Liver (tissue), 9 donors: ENCODE data around the gene CCR7. TPM values are rescaled to one million over a fixed set of nuclear protein-coding genes. Genes with fewer than 3 reads are reported as not detected.
A peak's percentile ranks its signal among the peaks of the same experiment; 100 is the strongest.

Experiments used
- DNase-seq: peaks from one replicate; pipeline ENCODE4 v3.0.0-alpha.2; 2017; ENCODE audit warnings: low spot score
- H3K27ac ChIP-seq, 2 donors: one replicate each; pipeline ENCODE4 v1.7.0; 2013; ENCODE audit warnings: inconsistent platforms in 2 of 2, low read length in 2 of 2, control low read depth in 1 of 2, low read depth in 1 of 2, mild to moderate bottlenecking in 1 of 2
- H3K27me3 ChIP-seq, 4 donors: one replicate each; pipeline versions ENCODE4 v1.6.1 to v1.7.0; 2013; ENCODE audit warnings: low read length in 3 of 4, inconsistent platforms in 1 of 4, mild to moderate bottlenecking in 1 of 4, moderate library complexity in 1 of 4; ENCODE audit not compliant: control insufficient read depth in 4 of 4, insufficient read depth in 4 of 4
- H3K36me3 ChIP-seq, 4 donors: one replicate each; pipeline versions ENCODE4 v1.6.1 to v1.7.0; 2013; ENCODE audit warnings: low read length in 3 of 4, mild to moderate bottlenecking in 3 of 4, low read depth in 1 of 4, moderate library complexity in 1 of 4; ENCODE audit not compliant: control insufficient read depth in 4 of 4, insufficient read depth in 3 of 4
- H3K4me1 ChIP-seq, 4 donors: one replicate each; pipeline versions ENCODE4 v1.6.1 to v1.7.0; 2013; ENCODE audit warnings: low read length in 3 of 4, mild to moderate bottlenecking in 3 of 4, moderate library complexity in 1 of 4; ENCODE audit not compliant: control insufficient read depth in 4 of 4, insufficient read depth in 4 of 4
- H3K4me3 ChIP-seq, 3 donors: one replicate each; pipeline versions ENCODE4 v1.6.1 to v1.7.0; 2013; ENCODE audit warnings: low read length in 3 of 3, control low read depth in 1 of 3, low read depth in 1 of 3, mild to moderate bottlenecking in 1 of 3
- H3K9ac ChIP-seq, 2 donors: one replicate each; pipeline ENCODE4 v1.7.0; 2013; ENCODE audit warnings: low read length in 2 of 2, mild to moderate bottlenecking in 2 of 2, moderate library complexity in 2 of 2, control low read depth in 1 of 2, low read depth in 1 of 2
- H3K9me3 ChIP-seq, 4 donors: one replicate each; pipeline versions ENCODE4 v1.6.1 to v1.7.0; 2013; ENCODE audit warnings: low read length in 3 of 4; ENCODE audit not compliant: control insufficient read depth in 4 of 4
- EGR1 ChIP-seq, 2 donors: IDR thresholded peaks; 2 replicates each; pipeline ENCODE4 v1.6.1; 2016 to 2018; ENCODE audit warnings: antibody characterized with exemption in 2 of 2, low read depth in 2 of 2
- FOXA1 ChIP-seq: IDR thresholded peaks from 2 replicates; pipeline ENCODE4 v1.6.1; 2016; ENCODE audit warnings: antibody characterized with exemption
- HNF4A ChIP-seq, 2 donors: conservative IDR thresholded peaks; 2 replicates each; pipeline ENCODE4 v1.6.1; 2016; ENCODE audit warnings: antibody characterized with exemption in 2 of 2, mild to moderate bottlenecking in 2 of 2
- NR2F2 ChIP-seq: IDR thresholded peaks from 2 replicates; pipeline ENCODE4 v1.6.1; 2016; ENCODE audit warnings: antibody characterized with exemption
- RAD21 ChIP-seq, 2 donors: IDR thresholded peaks; 2 replicates each; pipeline ENCODE4 v1.6.1; 2016; ENCODE audit warnings: antibody characterized with exemption in 2 of 2, mild to moderate bottlenecking in 2 of 2
- REST ChIP-seq: IDR thresholded peaks from 2 replicates; pipeline ENCODE4 v1.6.1; 2016; ENCODE audit warnings: antibody characterized with exemption, mild to moderate bottlenecking
- RXRA ChIP-seq, 2 donors: IDR thresholded peaks; 2 replicates each; pipeline ENCODE4 v1.6.1; 2017 to 2018; ENCODE audit warnings: antibody characterized with exemption in 2 of 2, mild to moderate bottlenecking in 1 of 2
- ZBTB33 ChIP-seq: IDR thresholded peaks from 2 replicates; pipeline ENCODE4 v1.6.1; 2016; ENCODE audit warnings: antibody characterized with exemption
- WGBS: extraction: QIAGEN DNeasy Blood & Tissue Kit; methylation state at CpG from one replicate; pipeline ENCODE4 v1.1.7; 2013; 5-methylcytosine and 5-hydroxymethylcytosine counted together
- polyA plus RNA-seq, 2 donors: library from polyadenylated mRNA; stranded (reverse) in 1 of 2; unstranded in 1 of 2; fragments of 200-250 nt in 1 of 2; fragments of >200 nt in 1 of 2; fragmentation: Nextera tagmentation in 1 of 2; extraction: Ambion mirVana in 1 of 2; gene quantifications; one replicate each; pipeline versions ENCODE4 v1.2.1 to v1.2.3, GENCODE V29; 2013 to 2015
- total RNA-seq, 2 donors: library from RNA; depleted of rRNA; stranded (reverse); fragments of >200 nt; gene quantifications; one replicate each; pipeline ENCODE4 v1.2.3, GENCODE V29; 2014
- TF ChIP-seq, protein P1 (sequence below): IDR thresholded peaks from 2 replicates; pipeline ENCODE4 v1.6.1; 2016; ENCODE audit warnings: antibody characterized with exemption
- donor health status: healthy.
- donor health status: healthy.
- donor health status: healthy.
- donor health status: healthy.
- donor health status: healthy.

The CCR7 gene
- total and polyA plus RNA-seq, 4 donors, result 0.08 to 0.89 (median 0.28) TPM

GRCh38 chr17:40598301-40598618, 33.0 kb upstream of the CCR7 start:
- WGBS, result 59% methylated on average over 5 of the region's 5 CpGs
- H3K27me3 ChIP-seq, result no peaks in the 10 kb centered on the region
- no peak for TF ChIP-seq NR2F2
- TF ChIP-seq, protein P1, sequence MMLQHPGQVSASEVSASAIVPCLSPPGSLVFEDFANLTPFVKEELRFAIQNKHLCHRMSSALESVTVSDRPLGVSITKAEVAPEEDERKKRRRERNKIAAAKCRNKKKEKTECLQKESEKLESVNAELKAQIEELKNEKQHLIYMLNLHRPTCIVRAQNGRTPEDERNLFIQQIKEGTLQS, result no peak
- TF ChIP-seq REST, result no peak
- no peak for TF ChIP-seq FOXA1
- TF ChIP-seq RXRA (IDR thresholded peaks at IDR 0.05), result no peak
- H3K4me3 ChIP-seq, result no peak overlapping the region
- H3K4me1 ChIP-seq, result peaks cover 2 to 18% (median 12%) of the 10 kb centered on the region in 4 donors
- H3K36me3 ChIP-seq, result no peaks in the 10 kb centered on the region
- H3K9me3 ChIP-seq, result no peaks in the 10 kb centered on the region
- H3K9ac ChIP-seq, result peak overlapping the region in 1 of 2 donors; percentile 86
- DNase-seq, result no peak
- H3K27ac ChIP-seq, result peak overlapping the region; percentile 92 to 93

DNA sequence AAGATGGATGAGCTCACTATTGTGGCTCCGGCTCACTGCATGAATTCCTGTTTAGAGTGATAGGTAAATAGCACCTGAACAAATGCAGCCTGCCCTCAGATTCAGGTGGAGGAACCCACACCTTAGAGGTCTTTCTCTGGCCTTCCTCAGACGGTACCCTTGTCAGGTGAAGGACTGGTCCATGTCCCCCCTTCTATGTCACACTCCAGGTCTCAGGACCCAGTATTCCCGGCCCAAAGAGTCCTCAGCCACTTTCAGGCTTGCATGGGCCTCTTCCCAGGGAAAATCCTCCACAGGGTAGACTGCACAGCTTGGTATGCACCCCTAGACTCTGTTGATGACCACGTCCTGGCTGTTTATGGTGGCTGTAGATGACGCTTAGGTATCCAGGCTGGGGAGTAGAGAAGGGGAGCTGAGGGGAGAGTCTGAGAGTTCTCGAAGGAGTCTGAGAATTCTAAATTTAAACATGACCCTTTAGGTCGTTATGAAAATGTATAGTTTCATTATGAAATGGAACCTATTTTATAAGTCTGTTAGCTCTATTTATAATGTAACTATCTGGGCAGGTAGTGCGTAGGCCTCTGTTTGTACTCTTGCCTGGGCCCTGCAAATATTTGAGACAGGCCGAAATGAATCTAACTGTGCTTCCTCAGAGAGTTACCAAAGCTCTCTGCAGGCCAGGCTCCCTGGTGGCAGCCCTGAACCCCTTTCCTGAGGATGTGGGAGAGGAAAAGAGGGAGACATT, 32.5 kb upstream of the CCR7 start:
- H3K36me3 ChIP-seq, result no peaks in the 10 kb centered on the region
- H3K9ac ChIP-seq, result peak overlapping the region in 1 of 2 donors; percentile 86
- no peak overlapping the region for H3K4me3 ChIP-seq
- TF ChIP-seq, protein P1, result no peak
- TF ChIP-seq NR2F2 (no peak), HNF4A (conservative IDR thresholded peaks at IDR 0.05) (no peak), EGR1 (IDR thresholded peaks at IDR 0.05; ENCODE audit: low read depth in 2 of 2) (no peak)
- H3K9me3 ChIP-seq, result no peaks in the 10 kb centered on the region
- no peak for DNase-seq
- peak overlapping the region; percentile 92 to 93 for H3K27ac ChIP-seq
- peaks cover 2 to 18% (median 12%) of the 10 kb centered on the region in 4 donors for H3K4me1 ChIP-seq
- no peaks in the 10 kb centered on the region for H3K27me3 ChIP-seq
- 86% methylated on average over 9 of the region's 9 CpGs for WGBS

DNA sequence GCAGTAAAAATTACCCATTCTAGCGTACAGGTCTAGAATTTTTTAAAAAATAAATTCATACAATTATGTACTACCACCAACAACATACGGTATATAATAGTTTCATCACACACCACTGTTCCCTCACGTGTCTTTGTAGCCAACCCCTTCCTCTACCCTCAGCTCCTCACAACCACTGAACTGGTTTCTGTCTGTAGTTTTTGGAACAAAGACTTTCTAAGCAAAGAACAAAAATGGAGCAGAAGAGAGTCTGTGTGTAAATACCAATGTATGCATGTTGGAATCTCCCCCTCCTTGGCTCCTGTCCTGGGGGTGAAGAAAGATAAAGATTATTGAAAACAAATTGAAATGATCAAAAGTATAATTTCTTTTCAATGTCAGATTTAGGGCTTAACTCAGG, 31.9 kb upstream of the CCR7 start:
- Histone ChIP-seq H3K36me3 (no peaks in the 10 kb centered on the region), H3K27me3 (no peaks in the 10 kb centered on the region), H3K4me1 (peaks cover 2 to 18% (median 12%) of the 10 kb centered on the region in 4 donors), H3K9ac (no peak overlapping the region), H3K9me3 (no peaks in the 10 kb centered on the region), H3K4me3 (no peak overlapping the region), H3K27ac (peak overlapping the region; percentile 30 to 92)
- WGBS, result 95% methylated on average over 3 of the region's 3 CpGs
- no peak for DNase-seq
- no peak for TF ChIP-seq ZBTB33
- TF ChIP-seq RAD21 (IDR thresholded peaks at IDR 0.05), result no peak
